Transverse colon (tissue), 4 donors: ENCODE results near the gene OTUB2. TPM values are rescaled to one million over a fixed set of nuclear protein-coding genes. Genes with fewer than 3 reads are reported as not detected.

ENCODE experiments used
- DNase-seq: peaks from one replicate; pipeline ENCODE4 v3.0.0-alpha.2; 2019
- H3K27ac ChIP-seq, 4 donors: fragments of 200-600 bp; sonication (generic); 2 replicates each; pipeline ENCODE4 v1.5.1; 2016 to 2018; ENCODE audit warnings: inconsistent platforms in 4 of 4
- H3K27me3 ChIP-seq: fragments of 200-600 bp; sonication (generic); 2 replicates; pipeline ENCODE4 v1.5.1; 2017; ENCODE audit warnings: inconsistent platforms
- H3K36me3 ChIP-seq, 4 donors: fragments of 200-600 bp; sonication (generic); 2 replicates each; pipeline ENCODE4 v1.5.1; 2017 to 2019; ENCODE audit warnings: inconsistent platforms in 4 of 4
- H3K4me1 ChIP-seq, 4 donors: fragments of 200-600 bp; sonication (generic); 2 replicates each; pipeline ENCODE4 v1.5.1; 2017 to 2020; ENCODE audit warnings: inconsistent platforms in 4 of 4
- H3K4me3 ChIP-seq, 4 donors: fragments of 200-600 bp; sonication (generic); 1 replicate in 1 of 4; 2 replicates in 3 of 4; pipeline versions ENCODE4 v1.5.1 to v1.6.1; 2017 to 2019; ENCODE audit warnings: inconsistent platforms in 4 of 4
- H3K9me3 ChIP-seq, 2 donors: fragments of 200-600 bp; sonication (generic); 2 replicates each; pipeline ENCODE4 v1.5.1; 2017 to 2019; ENCODE audit warnings: inconsistent platforms in 2 of 2
- EP300 ChIP-seq: sonication (generic); formaldehyde crosslinking; IDR thresholded peaks from one replicate; pipeline ENCODE4 v1.6.1; 2017; ENCODE audit warnings: antibody characterized with exemption, low read depth
- POLR2A ChIP-seq: fragments of 450-650 bp; IDR thresholded peaks from one replicate; pipeline ENCODE4 v1.6.1; 2016; ENCODE audit warnings: antibody characterized with exemption, mild to moderate bottlenecking, moderate library complexity
- POLR2AphosphoS5 ChIP-seq, 3 donors: sonication (generic); formaldehyde crosslinking; IDR thresholded peaks; one replicate each; pipeline ENCODE4 v1.6.1; 2016; ENCODE audit warnings: antibody characterized with exemption in 3 of 3
- WGBS, 2 donors: methylation state at CpG; one replicate each; pipeline ENCODE4 v1.1.5; 2018; ENCODE audit warnings: low coverage in 1 of 2; 5-methylcytosine and 5-hydroxymethylcytosine counted together
- in situ Hi-C, 4 donors: fragments of 200-750 bp; cut with MboI; loops; one replicate each; pipeline versions ENCODE4 v1.15.0 to v1.15.1; 2017; ENCODE audit warnings: low sequenced_read_pairs in 3 of 4, low pct_ligation_motif_present in 1 of 4, low pct_unique_long_range_greater_than_20kb in 1 of 4
- intact Hi-C: fragments of 100-400 bp; cut with DNase I; formaldehyde crosslinking; loops from one replicate; pipeline ENCODE4 v1.15.1; 2023; ENCODE audit warnings: low total_unique reads
- total RNA-seq, 4 donors: library from RNA; depleted of rRNA; stranded (reverse); fragments of >200 nt; gene quantifications; one replicate each; pipeline ENCODE4 v1.1.0, GENCODE V29; 2016
- TF ChIP-seq, protein P1 (sequence below), 5 experiments: fragments of 200-600 bp in 3 of 5; fragments of 450-650 bp in 2 of 5; sonication (generic) in 3 of 5; IDR thresholded peaks; 1 replicate in 2 of 5; 2 replicates in 3 of 5; pipeline ENCODE4 v1.5.1; 2016 to 2017; ENCODE audit warnings: antibody characterized with exemption in 5 of 5, inconsistent platforms in 3 of 5, mild to moderate bottlenecking in 2 of 5, moderate library complexity in 1 of 5

OTUB2 gene
- total RNA-seq, 4 donors from 2014 or later = 2.6 to 2.7 TPM; not detected in 2

DNA sequence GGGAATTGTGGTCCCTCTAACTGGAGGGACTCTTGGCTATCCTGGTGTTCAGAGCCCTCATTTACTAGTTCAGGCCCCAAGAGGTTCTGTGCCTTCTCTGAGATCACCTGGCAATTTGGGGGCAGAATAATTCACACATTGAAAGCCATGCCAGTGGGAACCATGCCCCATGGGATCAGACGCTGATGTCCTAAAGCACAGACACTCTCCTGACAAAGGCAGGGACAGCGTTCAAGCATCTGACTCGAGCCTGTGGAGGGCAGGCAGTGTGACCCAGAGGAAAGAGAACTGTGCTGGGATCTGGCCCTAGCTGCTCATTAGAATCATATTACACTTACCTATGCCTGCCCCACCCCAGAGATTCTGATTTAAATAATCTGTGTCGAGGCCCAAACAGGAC lies 47.4 kb upstream of the OTUB2 start:
- TF ChIP-seq, protein P1, sequence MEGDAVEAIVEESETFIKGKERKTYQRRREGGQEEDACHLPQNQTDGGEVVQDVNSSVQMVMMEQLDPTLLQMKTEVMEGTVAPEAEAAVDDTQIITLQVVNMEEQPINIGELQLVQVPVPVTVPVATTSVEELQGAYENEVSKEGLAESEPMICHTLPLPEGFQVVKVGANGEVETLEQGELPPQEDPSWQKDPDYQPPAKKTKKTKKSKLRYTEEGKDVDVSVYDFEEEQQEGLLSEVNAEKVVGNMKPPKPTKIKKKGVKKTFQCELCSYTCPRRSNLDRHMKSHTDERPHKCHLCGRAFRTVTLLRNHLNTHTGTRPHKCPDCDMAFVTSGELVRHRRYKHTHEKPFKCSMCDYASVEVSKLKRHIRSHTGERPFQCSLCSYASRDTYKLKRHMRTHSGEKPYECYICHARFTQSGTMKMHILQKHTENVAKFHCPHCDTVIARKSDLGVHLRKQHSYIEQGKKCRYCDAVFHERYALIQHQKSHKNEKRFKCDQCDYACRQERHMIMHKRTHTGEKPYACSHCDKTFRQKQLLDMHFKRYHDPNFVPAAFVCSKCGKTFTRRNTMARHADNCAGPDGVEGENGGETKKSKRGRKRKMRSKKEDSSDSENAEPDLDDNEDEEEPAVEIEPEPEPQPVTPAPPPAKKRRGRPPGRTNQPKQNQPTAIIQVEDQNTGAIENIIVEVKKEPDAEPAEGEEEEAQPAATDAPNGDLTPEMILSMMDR (IDR thresholded peaks at IDR 0.05) = no peak
- TF ChIP-seq POLR2AphosphoS5 (IDR thresholded peaks at IDR 0.05) (no peak), POLR2A (no peak), EP300 (no peak)
- intact Hi-C loops (no loop called here), in situ Hi-C loops (no loop called here)
- Histone ChIP-seq H3K4me3 (no peak overlapping the region), H3K4me1 (peaks cover 7 to 24% (median 21%) of the 10 kb centered on the region in 4 donors), H3K27me3 (no peaks in the 10 kb centered on the region), H3K27ac (peak overlapping the region; percentile 76 to 91 (median 85)), H3K9me3 (no peaks in the 10 kb centered on the region), H3K36me3 (no peaks in the 10 kb centered on the region)
- DNase-seq = no peak
- 75 to 100% methylated on average over 1 to 4 of the region's 4 CpGs for WGBS, 2 donors

DNA sequence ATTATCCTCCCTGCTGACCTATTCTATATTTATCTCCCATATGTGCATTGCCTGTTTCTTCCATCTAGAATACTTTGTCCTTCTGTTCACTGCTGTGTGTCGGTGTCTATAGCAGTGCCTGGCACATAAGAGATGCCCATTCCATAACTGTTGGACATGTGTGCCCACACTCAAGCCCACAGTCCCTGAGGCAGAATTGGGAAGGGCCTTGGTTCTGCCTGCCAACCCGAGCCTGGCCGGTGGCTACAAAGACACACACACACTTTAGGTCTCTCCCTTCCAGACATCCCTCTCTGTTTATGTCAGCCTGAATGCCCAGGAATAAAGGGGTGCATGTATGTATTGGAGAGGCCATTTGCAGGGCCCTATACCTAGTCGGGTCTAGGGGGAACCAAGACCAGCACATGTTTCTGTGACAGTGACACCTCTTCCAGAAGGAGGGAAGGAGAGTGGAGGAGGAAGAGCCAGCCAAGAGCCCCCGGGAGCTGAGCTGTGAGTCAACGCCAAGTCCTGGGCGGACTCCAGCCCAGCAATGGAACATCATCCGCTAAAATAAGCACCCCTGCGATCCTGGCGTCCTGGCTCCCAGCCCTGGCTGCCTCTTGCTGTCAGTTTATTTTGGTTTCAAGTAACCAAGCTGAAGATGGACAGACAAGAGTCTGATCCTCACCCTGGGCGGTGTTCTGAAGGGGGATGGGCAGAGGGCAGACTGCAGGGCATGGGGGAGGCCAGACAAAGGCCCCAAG lies 45.5 kb upstream of the OTUB2 start:
- TF ChIP-seq EP300 = no peak
- TF ChIP-seq, protein P1 (IDR thresholded peaks at IDR 0.05) = no peak
- TF ChIP-seq POLR2A = no peak
- TF ChIP-seq POLR2AphosphoS5 (IDR thresholded peaks at IDR 0.05) = peak in 1 of 3 donors; percentile 44
- intact Hi-C loops = no loop called here
- Histone ChIP-seq H3K4me1 (peaks cover 12 to 28% (median 26%) of the 10 kb centered on the region in 4 donors), H3K4me3 (no peak overlapping the region), H3K27me3 (no peaks in the 10 kb centered on the region), H3K27ac (peak overlapping the region; percentile 57 to 91 (median 82)), H3K9me3 (no peaks in the 10 kb centered on the region), H3K36me3 (no peaks in the 10 kb centered on the region)
- WGBS, 2 donors = 33 to 64% methylated on average over 1 to 11 of the region's 11 CpGs
- in situ Hi-C loops = no loop called here
- peak; percentile 60 for DNase-seq

DNA sequence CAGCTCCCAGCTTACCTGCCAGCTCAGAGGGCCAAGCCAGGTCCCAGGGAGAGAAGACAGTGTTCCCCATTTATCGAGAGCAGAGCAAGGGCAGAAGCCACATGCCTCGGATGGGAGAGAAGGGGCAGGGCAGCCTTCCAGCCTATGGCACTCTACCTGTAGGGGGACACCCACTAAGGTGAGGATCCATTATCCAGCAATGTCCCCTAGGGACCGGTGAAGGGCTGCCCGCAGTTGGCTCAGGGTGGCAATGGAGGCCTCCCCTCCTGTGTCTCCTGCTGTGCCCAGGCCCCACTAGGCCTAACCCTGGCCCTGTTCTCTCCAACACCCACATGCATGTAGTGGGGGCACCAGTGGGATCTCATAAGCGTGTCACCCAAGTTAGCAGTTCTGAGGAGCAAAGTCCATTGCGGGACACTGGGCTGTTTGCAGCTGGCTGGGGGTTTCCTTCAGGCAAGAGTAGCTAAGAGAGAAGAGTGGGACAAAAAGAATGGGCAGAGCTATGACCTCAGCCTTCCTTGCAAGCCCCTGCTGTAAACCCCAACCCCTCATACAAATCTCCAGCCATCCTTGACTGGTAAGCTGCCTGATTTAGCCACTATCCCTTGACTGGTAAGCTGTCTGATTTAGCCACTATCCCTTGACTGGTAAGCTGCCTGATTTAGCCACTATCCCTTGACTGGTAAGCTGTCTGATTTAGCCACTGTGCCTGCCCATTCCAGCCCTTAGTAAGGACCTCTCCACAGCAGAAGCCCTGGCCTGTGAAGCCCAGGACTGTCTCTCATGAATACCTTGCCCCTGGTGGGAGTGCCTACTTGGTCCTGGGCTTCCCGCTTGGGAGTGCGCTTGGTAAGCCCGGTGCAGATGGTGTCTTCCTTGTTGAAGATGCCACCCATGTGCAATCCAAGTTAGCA lies 44.6 kb upstream of the OTUB2 start:
- in situ Hi-C loops = no loop called here
- no peak overlapping the region for H3K4me3 ChIP-seq
- no peak for TF ChIP-seq POLR2AphosphoS5 (IDR thresholded peaks at IDR 0.05)
- no peak for TF ChIP-seq POLR2A
- TF ChIP-seq, protein P1 (IDR thresholded peaks at IDR 0.05) = no peak
- TF ChIP-seq EP300 = no peak
- intact Hi-C loops = no loop called here
- no peaks in the 10 kb centered on the region for H3K9me3 ChIP-seq
- no peaks in the 10 kb centered on the region for H3K27me3 ChIP-seq
- DNase-seq = no peak
- WGBS, 2 donors = 92% methylated on average over 9 of the region's 9 CpGs; no CpG with 5 or more reads in 1 of the 2 donors
- H3K4me1 ChIP-seq = peaks cover 12 to 28% (median 26%) of the 10 kb centered on the region in 4 donors
- H3K36me3 ChIP-seq = no peaks in the 10 kb centered on the region
- H3K27ac ChIP-seq = peak overlapping the region; percentile 57 to 91 (median 82)
